ENCODE results near the gene TBC1D22B. TPM values are rescaled to one million over a fixed set of nuclear protein-coding genes. Genes with fewer than 3 reads are reported as not detected.

Gene TBC1D22B
- polyA plus RNA-seq, 10 donors, result 5.7 to 7.9 (median 7.3) TPM

DNA sequence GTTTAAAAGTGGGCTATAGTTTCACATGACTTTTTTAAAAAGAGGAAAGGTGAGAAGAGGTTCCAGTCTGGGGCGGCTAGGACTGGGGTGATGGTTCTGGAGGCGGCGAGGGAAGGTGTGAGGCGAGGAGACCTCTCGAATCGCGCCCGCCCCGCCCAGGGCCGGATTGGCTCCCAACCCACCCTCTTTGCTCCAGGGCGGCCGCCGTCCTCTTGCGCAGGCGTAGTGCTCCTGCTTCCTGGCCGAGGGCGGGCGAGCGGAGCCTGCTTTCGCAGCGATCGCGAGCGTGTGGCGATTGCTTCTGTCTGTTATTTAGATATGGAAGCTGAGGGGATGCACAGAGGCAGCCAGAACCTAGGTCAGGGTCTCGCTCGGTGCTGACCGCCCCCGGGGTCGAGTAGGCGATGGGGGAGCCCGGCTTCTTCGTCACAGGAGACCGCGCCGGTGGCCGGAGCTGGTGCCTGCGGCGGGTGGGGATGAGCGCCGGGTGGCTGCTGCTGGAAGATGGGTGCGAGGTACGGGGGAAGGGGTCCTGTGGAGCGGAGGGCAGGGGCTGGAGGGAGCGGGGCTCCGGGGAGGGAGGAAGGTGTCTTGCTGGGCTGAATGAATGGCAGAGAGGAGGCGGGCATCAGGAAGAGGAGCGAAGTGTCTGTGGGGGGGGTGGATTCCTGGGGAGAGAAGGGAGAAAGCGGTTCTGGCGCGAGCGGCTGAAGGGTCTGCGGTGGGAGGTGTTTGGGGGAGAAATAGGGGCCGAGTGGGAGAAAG lies 96.4 kb downstream of the TBC1D22B start, which contains the start of gene RNF8:
Gene RNF8, plus strand, starts transcription at position 223 of the 765 bp plus-strand sequence. Its CDS starts 182 bp downstream, at position 405.
- DNase-seq, result peak; percentile 83 to 96 (median 92)

DNA sequence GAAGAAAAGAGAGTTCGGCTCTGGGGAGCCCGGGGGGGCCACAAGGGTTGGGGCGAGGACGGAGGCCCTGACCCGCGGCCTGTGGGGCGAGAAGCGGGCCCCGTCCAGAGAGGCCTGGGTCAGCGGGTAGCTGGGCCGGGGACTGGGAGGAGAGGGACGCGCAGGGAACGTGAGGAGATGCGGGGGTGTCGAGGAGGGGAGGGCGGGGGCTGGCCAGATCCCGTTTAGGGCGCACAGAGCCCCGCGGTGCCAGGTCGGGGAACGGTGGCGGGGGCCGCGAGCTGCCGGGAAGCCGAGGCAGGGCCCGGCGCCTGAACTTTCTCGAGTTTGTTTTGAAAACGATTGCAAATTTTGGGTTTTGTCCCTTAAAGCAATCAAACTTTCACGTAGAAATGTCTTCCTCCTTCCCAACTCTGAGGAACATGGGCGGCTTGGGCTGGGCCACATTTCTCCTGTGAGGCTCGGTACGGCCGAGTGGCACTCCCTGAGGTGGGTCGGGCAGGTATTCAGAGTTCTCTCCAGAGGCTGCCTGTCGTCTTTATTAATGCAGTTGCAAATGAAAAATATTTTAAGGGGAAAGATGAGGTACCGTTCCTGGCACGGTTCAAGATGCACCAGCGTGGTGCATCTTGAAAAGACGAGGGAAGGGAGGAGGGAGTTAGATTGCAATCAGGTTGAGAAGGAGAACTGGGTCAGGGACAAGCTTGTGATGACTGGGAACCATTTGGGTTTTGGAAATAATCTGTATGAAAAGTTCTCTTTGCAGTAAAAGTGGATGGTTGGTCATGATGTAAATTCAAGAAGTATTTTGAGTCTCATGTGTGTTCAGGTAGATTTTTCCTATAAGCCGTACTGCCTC lies 97.2 kb downstream of the TBC1D22B start:
- DNase-seq, result peak in 1 of 3 donors; percentile 59

DNA sequence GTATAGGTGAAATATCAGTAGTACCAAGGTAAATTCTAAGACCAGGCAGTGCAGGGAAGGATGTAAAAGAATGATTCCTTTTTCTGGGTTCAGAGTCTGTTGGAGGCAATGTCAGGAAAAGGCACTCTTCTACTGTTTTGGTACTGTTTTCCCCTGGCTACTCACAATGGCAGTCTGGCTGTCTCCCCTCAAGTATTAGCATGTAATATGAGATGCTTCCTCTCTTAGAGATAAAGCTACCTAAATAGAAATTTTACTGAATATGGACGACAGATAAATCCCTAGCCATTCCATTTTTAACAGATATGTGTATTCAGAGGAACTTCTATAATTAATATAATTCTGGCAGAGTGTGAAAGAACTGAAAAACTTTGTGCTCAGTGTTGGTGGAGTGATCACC lies 99.7 kb downstream of the TBC1D22B start:
- no peak for DNase-seq

DNA sequence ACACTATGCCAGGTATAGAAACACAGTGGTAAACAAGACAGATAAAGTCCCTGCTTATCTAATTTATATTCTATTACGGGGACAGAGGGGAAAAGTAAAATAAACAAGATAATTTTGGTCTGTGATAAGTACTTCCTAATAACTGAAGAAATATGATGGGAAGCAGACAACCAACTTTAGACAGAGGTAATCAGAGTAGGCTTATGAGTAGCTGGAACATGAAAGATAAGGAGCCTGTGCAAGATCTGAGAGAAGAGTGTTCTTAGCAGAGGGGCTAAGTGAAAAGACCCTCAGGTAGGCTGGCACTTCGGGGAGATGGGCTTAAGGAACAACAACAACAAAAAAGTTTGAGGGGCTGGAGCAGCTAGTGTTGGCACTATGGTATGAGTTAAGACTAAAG lies 100.3 kb downstream of the TBC1D22B start:
- DNase-seq, result no peak

DNA sequence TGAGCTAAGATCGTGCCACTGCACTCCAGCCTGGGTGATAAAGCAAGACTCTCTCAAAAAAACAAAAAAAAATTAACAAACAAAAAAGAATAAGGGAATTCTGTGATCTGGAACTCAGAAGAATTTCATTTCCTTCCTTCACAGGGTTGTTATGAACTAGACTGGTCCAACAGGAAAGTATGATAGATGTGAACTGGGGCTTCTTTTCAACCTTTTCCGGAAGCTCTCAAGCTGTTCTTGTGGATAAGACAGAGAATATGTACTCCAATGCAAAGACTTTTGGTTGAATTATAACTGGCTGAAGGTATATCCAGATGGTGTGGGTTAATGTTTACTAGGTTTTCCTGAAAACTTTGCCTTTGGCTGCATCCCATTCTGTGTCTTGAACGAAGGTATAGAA lies 101.5 kb downstream of the TBC1D22B start:
- no peak for DNase-seq

DNA sequence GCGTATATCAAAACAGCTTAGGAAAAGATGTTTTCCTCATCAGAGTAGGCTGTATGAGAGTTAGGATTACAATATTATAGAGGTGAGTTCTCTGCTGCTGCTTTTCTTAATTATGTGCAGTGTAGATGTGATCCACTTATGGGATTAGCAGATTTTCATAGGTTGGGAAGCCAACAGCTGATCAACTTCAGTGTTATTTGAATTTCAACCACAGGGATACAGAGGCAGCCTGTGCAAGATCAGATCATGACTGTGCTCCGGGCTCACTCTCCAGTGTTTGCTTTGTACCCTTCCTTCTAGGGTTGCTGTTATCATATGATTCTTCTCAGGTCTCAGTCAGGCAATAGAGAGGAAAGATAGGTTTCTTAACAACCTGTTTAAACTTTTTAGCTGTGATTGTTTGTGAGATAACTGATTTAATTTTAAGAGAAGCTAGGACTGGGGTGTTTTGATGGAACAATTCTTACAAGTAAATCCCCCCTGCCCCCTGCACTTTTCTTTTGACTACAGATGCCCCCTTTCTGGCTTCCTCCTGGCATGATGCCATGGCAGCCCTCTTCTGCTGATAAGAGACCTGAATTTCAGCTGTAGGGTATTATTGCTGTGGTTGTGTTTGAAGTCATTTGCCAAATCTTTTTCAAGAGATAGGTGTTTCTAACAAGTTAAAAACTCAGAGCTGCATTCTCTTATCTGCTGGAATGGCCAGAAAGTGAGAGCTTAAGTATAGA lies 104.7 kb downstream of the TBC1D22B start:
- no peak for DNase-seq

DNA sequence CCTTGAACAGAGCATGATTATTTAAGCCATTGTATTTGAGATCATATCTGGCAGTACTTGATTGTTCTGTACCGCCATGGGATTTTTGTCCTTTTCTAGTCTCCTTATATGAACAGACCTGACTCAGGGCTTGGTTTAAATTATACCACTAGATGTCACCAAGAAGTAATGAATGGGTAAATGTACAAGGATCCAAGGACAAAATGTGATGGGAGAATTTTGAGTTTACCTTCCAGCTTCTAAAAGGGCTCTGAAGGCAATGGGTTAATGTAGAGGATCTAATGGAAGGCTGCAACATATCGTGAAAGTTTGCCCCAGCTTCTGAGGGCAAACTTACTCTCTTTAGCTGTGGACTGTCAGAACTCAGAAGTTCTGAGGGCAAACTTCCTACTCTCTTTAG lies 108.2 kb downstream of the TBC1D22B start:
- DNase-seq, result no peak

DNA sequence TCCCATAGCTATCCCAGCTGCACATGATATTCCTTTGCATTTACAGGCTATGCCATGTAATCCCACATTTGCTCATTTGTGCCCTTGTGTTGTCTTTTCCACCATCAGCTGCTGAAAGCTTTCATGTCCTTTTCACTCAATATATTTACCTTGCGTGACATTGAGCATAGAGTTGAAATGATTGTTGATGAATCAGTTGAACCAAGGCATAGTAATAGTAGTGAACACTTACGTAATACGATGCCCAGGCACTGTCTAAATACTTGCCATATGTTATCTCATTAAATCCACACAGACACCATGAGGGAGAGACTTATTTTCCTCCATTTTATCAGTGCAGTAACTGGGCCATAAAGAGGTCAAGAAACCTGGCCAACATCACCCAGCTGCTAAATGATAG lies 109.3 kb downstream of the TBC1D22B start:
- no peak for DNase-seq

DNA sequence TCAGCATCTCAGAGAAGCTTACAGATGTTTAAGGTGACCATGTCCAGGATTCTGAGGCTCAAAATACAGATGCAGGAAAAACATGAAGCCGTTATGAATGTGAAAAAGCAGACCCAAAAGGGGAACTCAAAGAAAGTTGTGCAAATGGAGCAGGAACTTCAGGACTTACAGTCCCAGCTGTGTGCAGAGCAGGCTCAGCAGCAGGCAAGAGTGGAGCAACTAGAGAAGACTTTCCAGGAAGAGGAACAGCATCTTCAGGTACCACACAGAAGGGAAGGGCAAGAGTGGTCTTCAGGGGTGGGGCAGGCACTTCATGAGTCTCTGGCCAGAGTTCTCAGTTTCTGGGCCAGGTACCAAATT lies 111.4 kb downstream of the TBC1D22B start:
- no peak for DNase-seq

DNA sequence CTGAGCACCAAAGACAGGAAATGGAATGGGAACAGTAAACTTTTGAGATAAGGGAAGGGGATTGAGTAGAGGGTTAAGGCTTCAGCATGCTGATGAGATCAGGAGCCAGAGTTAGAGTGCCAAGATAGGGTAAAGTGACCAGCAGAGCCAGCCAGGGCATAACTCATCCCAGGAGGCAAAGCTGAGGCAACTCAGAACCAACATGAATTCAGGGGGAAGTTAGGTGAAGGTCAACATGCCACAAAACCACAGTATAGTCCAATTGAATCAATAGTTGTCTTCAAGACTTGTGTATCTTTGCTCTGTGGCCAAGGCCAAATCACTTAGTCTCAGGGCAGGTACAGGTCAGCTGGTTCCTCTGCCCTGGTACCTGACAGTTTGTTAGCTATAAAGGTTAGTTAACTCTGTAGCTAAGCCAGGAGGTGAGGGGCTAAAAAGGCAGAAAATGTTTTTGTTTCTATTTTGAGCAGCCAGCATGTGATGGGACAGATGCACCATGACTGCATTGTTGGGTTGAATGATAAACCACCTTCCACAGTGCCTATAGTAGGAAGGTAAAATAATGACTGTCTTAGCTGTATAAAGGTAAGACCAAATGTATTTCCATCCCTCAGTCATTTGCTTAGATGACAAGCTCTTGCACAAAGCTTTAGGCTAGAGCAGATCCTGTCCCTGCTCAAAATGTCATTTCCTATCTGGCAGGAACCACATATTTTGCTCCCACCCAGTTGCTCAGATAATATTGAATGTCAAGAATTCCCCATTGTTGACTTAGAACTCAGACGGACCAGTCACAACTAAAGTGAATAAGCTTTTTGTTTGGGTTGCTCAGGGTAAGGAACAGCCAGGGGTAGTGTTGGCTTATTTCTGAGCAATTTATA lies 112.0 kb downstream of the TBC1D22B start:
- no peak for DNase-seq

DNA sequence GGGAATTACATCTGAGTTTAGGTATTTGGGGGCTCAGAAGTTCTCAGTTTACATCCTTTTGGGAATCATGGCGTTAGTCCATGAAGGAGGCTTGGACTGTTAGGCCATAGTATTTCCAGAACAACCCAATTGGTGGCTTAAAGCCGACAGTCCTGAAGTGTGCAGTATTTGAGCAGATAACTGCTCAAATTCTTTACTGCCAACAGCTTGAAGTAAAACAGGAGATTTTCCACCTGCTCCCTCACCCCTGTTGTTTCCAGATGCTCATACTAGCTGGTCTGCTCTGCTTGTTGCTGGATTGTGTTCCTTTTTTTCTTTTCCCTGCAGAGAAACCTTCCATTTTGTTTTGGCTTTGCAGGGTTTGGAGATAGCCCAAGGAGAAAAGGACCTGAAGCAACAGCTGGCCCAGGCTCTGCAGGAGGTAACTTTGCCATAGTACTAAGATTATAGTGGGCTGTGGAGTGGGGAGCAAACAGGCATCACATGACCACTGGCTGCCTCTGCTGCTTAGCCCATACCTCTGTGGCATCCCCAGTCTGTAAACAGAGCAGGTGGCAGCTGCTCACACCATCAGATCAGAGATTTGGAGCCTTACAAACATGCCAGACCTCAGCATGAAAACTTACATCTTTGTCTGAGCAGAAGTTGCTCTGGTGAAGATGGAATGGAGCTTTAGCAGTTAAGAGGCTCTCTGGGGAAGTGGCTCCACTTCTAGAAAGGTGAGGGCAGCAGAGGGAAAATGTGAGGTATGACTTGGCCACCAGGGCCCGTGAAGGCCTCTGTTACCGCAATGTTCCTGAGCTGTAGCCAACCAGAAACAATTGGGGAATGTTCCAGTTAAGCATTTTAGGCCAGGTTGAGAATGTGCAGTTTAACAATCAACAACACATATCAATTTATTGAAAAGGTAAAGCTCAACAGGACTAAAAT lies 113.8 kb downstream of the TBC1D22B start:
- DNase-seq, result peak in 2 of 3 donors; percentile 8 to 23

DNA sequence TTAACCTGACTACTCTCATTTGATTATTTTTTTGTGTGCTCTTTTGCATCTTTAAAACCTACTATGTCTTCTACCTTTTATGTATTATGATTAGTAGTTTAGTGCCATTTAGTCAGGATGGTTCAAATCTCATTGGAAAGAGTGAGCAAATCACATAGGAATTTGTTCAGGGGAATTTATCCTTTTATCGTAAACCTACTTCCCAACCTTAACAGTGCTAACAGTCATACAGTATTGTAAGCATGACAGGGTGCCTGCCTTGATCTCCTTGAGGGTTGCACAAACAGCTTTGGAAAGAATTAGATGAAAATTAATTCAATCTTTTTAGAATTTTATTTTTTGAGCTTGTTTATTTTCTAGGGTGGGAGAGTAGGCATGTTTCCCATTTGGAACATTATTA lies 114.5 kb downstream of the TBC1D22B start:
- DNase-seq, result no peak

DNA sequence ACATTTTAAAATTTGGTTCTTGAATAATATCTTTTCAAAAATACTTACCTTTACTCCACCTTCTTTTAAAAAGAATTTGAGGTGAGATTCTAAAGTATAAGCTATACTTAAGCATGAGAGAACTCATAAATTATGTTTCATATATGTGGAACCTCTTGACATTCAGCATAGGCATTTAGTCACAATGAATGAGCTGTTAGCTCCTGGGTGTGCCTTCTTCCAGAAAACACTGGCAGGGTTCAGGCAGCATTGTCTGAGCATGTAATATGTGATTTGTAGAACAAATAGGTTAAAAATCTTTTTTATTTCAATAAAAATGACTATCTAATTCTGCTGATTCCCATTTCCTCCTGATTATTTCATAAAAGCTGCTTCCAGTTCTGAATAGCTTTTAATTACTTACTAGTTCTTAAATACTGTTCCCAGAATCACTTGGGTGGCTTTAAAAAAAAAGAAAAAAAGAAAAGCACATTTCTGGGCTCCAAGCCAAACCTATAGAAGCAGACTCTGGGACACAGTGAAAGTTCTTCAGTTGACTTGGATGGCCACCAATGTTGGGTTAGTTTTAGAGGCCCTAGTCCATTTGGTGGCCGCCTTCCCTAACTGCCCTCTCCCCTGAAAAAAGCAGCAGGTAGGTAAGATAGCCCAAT lies 116.4 kb downstream of the TBC1D22B start:
- DNase-seq, result no peak

DNA sequence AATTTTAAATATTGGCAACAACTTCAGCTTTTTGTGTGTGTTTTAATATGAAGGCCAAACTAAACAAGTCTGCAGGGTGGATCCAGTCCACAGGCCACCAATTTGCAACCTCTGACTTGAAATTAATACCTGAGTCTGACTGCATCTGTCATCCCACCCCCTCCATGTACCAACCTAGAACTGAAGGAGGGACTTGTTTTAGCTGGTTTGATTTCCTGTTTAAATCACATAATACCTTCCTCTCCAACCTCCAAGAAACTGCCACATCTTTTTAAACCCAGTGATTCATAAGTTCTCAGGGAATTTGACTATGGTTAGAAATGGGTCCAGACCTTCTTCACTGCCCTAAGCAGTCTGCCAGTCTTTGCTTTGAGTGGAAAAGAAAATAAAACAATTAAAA lies 117.8 kb downstream of the TBC1D22B start:
- DNase-seq, result no peak

DNA sequence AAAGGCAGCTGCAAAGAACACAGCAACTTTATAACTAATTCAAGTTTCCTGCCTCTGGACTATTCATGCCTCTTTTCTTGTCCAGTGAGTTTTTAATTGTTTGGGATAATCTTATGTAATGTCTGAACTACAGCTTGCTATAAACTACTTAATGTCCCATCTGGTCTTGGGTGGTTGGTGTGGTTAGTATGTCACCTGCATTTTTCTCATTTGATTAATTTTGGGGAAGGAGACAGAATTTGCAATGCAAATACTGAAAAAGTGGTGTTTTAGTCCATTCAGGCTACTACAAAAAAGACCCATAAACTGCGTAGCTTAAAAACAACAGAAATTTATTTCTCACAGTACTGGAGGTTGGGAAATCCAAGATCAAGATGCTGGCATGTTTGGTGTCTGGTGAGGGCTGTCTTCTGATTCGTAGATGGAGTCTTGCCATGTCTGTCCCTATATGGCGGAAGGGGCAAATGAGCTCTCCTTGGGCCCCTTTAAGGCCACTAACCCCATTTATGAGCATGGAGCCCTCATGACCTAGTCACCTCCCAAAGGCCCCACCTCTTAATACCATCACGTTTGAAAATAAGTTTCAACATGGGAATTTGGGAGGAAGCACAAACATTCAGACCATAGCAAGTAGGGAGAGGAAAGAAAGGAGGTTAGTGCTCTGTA lies 118.6 kb downstream of the TBC1D22B start:
- DNase-seq, result no peak

DNA sequence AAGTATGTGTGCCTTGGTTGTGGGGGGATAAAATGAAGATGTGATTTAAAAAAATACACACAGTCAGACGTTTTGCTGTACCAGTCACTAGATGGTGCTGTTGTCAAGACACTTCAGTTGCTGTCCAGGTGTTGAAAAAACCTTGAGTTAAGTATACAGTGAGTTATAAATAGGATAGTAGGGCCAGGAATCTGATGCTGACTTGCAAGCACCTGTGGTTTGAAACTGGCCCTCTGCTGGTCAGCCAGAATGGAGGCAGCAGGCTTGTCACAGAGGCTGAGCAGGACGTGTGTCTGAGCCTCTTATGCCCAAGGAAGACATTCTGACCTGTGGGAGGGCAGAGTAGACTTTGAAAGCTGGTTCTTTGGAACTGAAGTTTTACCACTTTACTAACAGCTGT lies 124.0 kb downstream of the TBC1D22B start:
- peak; percentile 26 to 33 (median 30) for DNase-seq

All from muscle of back (tissue), 11 donors.